PC-3 (cell line): ENCODE results near the gene TBX5.

Source experiments
- EZH2 ChIP-seq: fragments of 300-600 bp; sonication (generic); IDR thresholded peaks from one replicate; pipeline ENCODE4 v1.6.1; 2017; ENCODE audit warnings: antibody characterized with exemption, mild to moderate bottlenecking, low read length; ENCODE audit not compliant: unreplicated experiment
- TF ChIP-seq, protein P1 (sequence below): fragments of 300-600 bp; sonication (generic); conservative IDR thresholded peaks from 2 replicates; pipeline ENCODE4 v1.5.1; 2017; ENCODE audit warnings: antibody characterized with exemption, low read depth, mild to moderate bottlenecking, low read length

DNA sequence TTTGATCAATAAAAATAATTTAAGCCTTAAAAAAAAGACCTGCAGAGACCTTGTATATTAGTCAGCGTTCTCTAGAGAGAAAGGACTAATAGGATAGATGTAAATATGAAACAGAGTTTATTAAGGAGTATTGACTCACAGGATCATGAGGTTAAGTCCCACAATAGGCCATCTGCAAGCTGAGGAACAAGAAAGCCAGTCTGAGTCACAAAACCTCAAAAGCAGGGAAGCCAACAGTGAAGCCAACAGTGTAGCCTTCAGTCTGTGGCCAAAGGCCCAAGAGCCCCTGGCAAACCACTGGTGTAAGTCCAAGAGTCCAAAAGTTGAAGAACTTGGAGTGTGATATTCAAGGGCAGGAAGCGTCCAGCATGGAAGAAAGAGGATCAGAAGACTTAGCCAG lies 66.3 kb downstream of the TBX5 start:
- TF ChIP-seq, protein P1, sequence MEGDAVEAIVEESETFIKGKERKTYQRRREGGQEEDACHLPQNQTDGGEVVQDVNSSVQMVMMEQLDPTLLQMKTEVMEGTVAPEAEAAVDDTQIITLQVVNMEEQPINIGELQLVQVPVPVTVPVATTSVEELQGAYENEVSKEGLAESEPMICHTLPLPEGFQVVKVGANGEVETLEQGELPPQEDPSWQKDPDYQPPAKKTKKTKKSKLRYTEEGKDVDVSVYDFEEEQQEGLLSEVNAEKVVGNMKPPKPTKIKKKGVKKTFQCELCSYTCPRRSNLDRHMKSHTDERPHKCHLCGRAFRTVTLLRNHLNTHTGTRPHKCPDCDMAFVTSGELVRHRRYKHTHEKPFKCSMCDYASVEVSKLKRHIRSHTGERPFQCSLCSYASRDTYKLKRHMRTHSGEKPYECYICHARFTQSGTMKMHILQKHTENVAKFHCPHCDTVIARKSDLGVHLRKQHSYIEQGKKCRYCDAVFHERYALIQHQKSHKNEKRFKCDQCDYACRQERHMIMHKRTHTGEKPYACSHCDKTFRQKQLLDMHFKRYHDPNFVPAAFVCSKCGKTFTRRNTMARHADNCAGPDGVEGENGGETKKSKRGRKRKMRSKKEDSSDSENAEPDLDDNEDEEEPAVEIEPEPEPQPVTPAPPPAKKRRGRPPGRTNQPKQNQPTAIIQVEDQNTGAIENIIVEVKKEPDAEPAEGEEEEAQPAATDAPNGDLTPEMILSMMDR = no peak
- no peak for TF ChIP-seq EZH2
